Thoracic aorta (tissue), 2 donors: ENCODE results near the gene RPL14. TPM values are rescaled to one million over a fixed set of nuclear protein-coding genes. Genes with fewer than 3 reads are reported as not detected.

Experiments used
- ATAC-seq: fragments of 150-250 bp; one replicate; pipeline ENCODE4 v1.8.0; 2017; ENCODE audit warnings: low read depth; ENCODE audit not compliant: insufficient number of reproducible peaks, low FRiP score
- DNase-seq: peaks from one replicate; pipeline ENCODE4 v3.0.0-alpha.2; 2020; ENCODE audit warnings: low spot score
- H3K27ac ChIP-seq, 2 donors: fragments of 200-600 bp; sonication (generic); 1 replicate in 1 of 2; 2 replicates in 1 of 2; pipeline ENCODE4 v1.5.1; 2016; ENCODE audit warnings: mild to moderate bottlenecking in 2 of 2, moderate library complexity in 2 of 2
- H3K27me3 ChIP-seq: fragments of 200-600 bp; sonication (generic); replicated peaks from 2 replicates; pipeline ENCODE4 v1.6.0; 2016; ENCODE audit warnings: mild to moderate bottlenecking; ENCODE audit not compliant: insufficient read depth
- H3K36me3 ChIP-seq: fragments of 200-600 bp; sonication (generic); one replicate; pipeline ENCODE4 v1.5.1; 2016
- H3K4me1 ChIP-seq, 2 donors: fragments of 200-600 bp; sonication (generic); 1 replicate in 1 of 2; 2 replicates in 1 of 2; pipeline versions ENCODE4 v1.5.1 to v1.6.0; 2016; ENCODE audit warnings: low read depth in 2 of 2, mild to moderate bottlenecking in 1 of 2; ENCODE audit not compliant: control insufficient read depth in 1 of 2
- H3K4me3 ChIP-seq: fragments of 200-600 bp; sonication (generic); 2 replicates; pipeline ENCODE4 v1.5.1; 2016; ENCODE audit warnings: mild to moderate bottlenecking
- H3K9me3 ChIP-seq: fragments of 200-600 bp; sonication (generic); 2 replicates; pipeline ENCODE4 v1.5.1; 2016
- total RNA-seq, 2 donors: library from RNA; depleted of rRNA; stranded (reverse); fragments of >200 nt; gene quantifications; one replicate each; pipeline versions ENCODE4 v1.1.0 to v1.2.3, GENCODE V29; 2016
- TF ChIP-seq, protein P1 (sequence below): fragments of 200-600 bp; sonication (generic); IDR thresholded peaks from one replicate; pipeline ENCODE4 v1.5.1; 2019; ENCODE audit warnings: antibody characterized with exemption

RPL14 gene
- total RNA-seq, 2 donors from 2014 or later, result 145 to 291 TPM

DNA sequence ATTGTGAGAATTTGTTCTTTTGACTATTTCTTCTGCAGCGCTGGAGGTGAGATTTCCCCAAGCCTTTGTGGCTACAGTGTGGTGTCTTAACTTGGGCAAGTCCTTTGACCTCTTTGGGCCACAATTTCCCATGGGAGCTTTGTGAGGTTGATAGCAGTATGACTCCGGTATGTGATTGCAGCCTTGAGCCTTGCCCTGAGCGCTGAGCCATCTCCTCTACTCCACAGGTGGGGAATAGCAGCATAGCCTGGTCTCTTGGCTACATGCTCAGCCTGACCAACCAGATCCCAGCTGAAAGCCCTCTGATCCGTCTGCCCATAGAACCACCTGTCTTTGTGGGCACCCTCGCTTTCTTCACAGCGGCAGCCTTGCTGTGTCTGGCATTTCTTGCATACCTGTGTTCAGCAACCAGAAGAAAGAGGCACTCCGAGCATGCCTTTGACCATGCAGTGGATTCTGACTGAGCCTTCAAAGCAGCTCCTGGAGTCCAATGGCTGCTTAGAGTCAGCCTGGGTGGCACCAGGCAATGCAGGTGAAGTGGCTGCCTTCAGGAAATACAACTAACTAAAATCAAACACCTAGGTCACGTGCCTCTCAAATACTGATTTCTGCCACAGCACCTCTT is 30.0 kb upstream of the RPL14 start:
- Histone ChIP-seq H3K4me3 (no peak overlapping the region), H3K27me3 (no peaks in the 10 kb centered on the region), H3K36me3 (no peaks in the 10 kb centered on the region), H3K27ac (no peak overlapping the region), H3K9me3 (no peaks in the 10 kb centered on the region), H3K4me1 (no peaks in the 10 kb centered on the region)
- ATAC-seq (no peak), DNase-seq (no peak)
- TF ChIP-seq, protein P1, sequence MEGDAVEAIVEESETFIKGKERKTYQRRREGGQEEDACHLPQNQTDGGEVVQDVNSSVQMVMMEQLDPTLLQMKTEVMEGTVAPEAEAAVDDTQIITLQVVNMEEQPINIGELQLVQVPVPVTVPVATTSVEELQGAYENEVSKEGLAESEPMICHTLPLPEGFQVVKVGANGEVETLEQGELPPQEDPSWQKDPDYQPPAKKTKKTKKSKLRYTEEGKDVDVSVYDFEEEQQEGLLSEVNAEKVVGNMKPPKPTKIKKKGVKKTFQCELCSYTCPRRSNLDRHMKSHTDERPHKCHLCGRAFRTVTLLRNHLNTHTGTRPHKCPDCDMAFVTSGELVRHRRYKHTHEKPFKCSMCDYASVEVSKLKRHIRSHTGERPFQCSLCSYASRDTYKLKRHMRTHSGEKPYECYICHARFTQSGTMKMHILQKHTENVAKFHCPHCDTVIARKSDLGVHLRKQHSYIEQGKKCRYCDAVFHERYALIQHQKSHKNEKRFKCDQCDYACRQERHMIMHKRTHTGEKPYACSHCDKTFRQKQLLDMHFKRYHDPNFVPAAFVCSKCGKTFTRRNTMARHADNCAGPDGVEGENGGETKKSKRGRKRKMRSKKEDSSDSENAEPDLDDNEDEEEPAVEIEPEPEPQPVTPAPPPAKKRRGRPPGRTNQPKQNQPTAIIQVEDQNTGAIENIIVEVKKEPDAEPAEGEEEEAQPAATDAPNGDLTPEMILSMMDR, result no peak

DNA sequence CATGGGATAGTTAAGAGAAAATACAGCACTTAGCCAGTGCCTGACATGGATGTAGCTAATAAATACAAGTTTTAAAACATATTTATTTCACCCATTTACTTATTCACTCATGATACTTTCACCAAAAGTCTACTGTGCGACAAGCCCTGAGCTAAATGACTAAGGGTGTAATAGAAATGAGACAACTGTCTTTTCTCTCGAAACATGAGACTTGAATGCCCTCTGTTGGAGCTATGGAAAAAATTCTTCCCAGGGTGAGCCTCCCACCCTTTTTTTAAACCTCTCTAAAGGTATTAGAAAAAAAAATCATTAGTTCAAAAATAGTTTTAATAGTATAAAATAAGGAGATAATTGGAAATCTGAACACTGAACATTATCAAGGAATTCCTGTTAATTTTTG is 24.3 kb upstream of the RPL14 start:
- TF ChIP-seq, protein P1, result no peak
- no peaks in the 10 kb centered on the region for H3K4me1 ChIP-seq
- DNase-seq, result no peak
- no peaks in the 10 kb centered on the region for H3K36me3 ChIP-seq
- H3K4me3 ChIP-seq, result no peak overlapping the region
- no peaks in the 10 kb centered on the region for H3K27me3 ChIP-seq
- no peaks in the 10 kb centered on the region for H3K9me3 ChIP-seq
- H3K27ac ChIP-seq, result no peak overlapping the region
- ATAC-seq, result no peak

DNA sequence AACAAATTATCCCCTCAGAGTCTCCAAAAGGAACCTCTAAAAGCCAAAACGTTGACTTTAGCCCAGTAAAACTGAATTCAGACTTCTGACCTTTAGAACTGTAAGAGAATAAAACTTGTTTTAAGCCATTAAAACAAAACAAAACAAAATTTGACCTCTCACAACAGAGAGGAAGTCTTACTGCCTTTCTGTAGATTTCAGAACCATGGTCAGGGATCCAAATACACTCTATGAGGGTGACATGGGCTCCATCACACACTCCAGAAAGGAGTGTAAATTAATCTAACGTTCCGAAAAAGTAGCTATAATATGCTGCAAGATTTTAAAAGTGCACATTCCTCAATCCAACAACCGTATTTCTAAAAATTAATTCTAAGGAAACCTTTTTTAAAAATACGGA is 19.2 kb upstream of the RPL14 start:
- Histone ChIP-seq H3K36me3 (no peaks in the 10 kb centered on the region), H3K4me1 (no peaks in the 10 kb centered on the region), H3K27me3 (no peaks in the 10 kb centered on the region), H3K27ac (no peak overlapping the region), H3K9me3 (no peaks in the 10 kb centered on the region), H3K4me3 (no peak overlapping the region)
- ATAC-seq, result no peak
- no peak for DNase-seq
- TF ChIP-seq, protein P1, result no peak

DNA sequence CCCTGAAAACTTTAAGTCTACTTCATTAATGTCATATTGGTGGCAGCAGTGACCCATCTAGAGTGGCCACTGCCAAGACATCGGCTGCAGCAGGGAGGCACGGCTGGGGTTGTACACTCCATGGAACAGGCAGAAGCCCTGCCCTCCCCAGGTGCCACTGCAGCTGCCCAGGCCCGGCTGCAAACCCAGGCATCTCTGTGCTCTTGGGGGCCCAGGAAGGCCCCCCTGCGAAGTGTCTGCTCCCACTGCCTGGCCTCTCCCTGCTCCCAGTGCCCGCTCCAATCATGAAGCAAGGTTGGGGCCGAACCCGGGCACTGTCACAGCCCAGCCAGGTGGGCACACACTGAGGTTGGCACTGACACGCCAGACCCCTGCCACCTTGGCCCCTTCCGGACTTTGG is 12.1 kb upstream of the RPL14 start:
- no peak overlapping the region for H3K4me3 ChIP-seq
- H3K27ac ChIP-seq, result no peak overlapping the region
- H3K9me3 ChIP-seq, result no peaks in the 10 kb centered on the region
- no peaks in the 10 kb centered on the region for H3K27me3 ChIP-seq
- H3K4me1 ChIP-seq, result no peaks in the 10 kb centered on the region
- no peaks in the 10 kb centered on the region for H3K36me3 ChIP-seq
- TF ChIP-seq, protein P1, result no peak
- DNase-seq (no peak), ATAC-seq (no peak)

DNA sequence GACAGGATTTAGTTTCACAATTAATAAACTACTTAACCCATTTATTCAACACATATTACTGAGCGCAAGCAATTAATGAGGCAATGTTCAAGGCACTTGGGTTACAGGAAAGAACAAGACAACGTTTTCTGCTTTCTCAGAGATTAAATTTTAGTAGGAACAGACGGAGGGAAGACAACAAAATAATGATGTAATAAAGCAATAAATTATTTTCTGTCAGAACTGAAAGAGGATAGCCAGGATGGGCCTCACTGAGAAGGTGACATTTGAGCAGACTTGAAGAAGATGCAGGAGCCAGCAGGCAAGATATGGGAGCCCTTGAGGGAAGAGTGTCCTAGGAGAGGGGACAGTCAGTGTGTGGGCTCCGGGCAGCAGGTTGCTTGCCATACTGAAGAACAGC is 11.3 kb upstream of the RPL14 start:
- Histone ChIP-seq H3K27ac (no peak overlapping the region), H3K4me3 (no peak overlapping the region), H3K36me3 (no peaks in the 10 kb centered on the region), H3K9me3 (no peaks in the 10 kb centered on the region), H3K27me3 (no peaks in the 10 kb centered on the region), H3K4me1 (no peaks in the 10 kb centered on the region)
- DNase-seq (no peak), ATAC-seq (no peak)
- TF ChIP-seq, protein P1, result no peak
